IMR-90 (cell line): ENCODE results near the gene TRAPPC4. TPM values are rescaled to one million over a fixed set of nuclear protein-coding genes. Genes with fewer than 3 reads are reported as not detected.

Experiments
- ATAC-seq: fragments of 200-7000 bp; cut with Tn5 transposase; 2 replicates; pipeline ENCODE4 v1.9.1; 2020; ENCODE audit warnings: low read depth, mild to moderate bottlenecking, moderate library complexity
- BruUV-seq: library from RNA; stranded (reverse); fragments of 400-500 nt; replicated peaks from 2 replicates; lab custom pipeline; 2021; lab: Mats Ljungman, UMichigan
- CTCF ChIA-PET: fragments of 300-600 bp; formaldehyde crosslinking; extraction: SDS; loops from one replicate; lab custom pipeline; 2021; ENCODE audit warnings: antibody characterized with exemption; lab: Yijun Ruan, JAX
- POLR2A ChIA-PET: fragments of 300-600 bp; sonication (Branson Sonifier 250); formaldehyde crosslinking; loops from one replicate; lab custom pipeline; 2022; ENCODE audit warnings: antibody characterized with exemption; ENCODE audit not compliant: unreplicated experiment; lab: Charles Lee
- DNase-seq: peaks from one replicate; pipeline ENCODE4 v3.0.0; 2013
- H2AFZ ChIP-seq: replicated peaks from 2 replicates; pipeline ENCODE3; 2013; ENCODE audit warnings: low read length, mild to moderate bottlenecking; ENCODE audit not compliant: poor library complexity
- H2AK5ac ChIP-seq: 2 replicates; pipeline ENCODE4 v1.6.1; 2013; ENCODE audit warnings: low read depth, low read length, inconsistent platforms
- H2AK9ac ChIP-seq: replicated peaks from 2 replicates; pipeline ENCODE3; 2013; ENCODE audit warnings: mild to moderate bottlenecking, low read depth, low read length, moderate library complexity; ENCODE audit not compliant: poor library complexity
- H2BK120ac ChIP-seq: 2 replicates; pipeline ENCODE4 v1.6.1; 2013; ENCODE audit warnings: low read depth, low read length, inconsistent platforms
- H2BK15ac ChIP-seq: 3 replicates; pipeline ENCODE4 v1.6.1; 2013; ENCODE audit warnings: low read depth, low read length, inconsistent platforms
- H2BK20ac ChIP-seq: 2 replicates; pipeline ENCODE4 v1.6.1; 2013; ENCODE audit warnings: low read depth, mild to moderate bottlenecking, inconsistent platforms, low read length, moderate library complexity
- H2BK5ac ChIP-seq: 2 replicates; pipeline ENCODE4 v1.6.1; 2013; ENCODE audit warnings: mild to moderate bottlenecking, low read depth, low read length, inconsistent platforms; ENCODE audit not compliant: poor library complexity, severe bottlenecking
- H3K14ac ChIP-seq: replicated peaks from 2 replicates; pipeline ENCODE4 v1.6.1; 2013; ENCODE audit warnings: low read depth, low read length, inconsistent platforms
- H3K18ac ChIP-seq: 2 replicates; pipeline ENCODE4 v1.6.1; 2013; ENCODE audit warnings: low read depth, low read length, control low read depth
- H3K23ac ChIP-seq: 2 replicates; pipeline ENCODE4 v1.6.1; 2013; ENCODE audit warnings: low read depth, low read length, inconsistent platforms
- H3K27ac ChIP-seq: 2 replicates; pipeline ENCODE4 v1.5.1; 2013; ENCODE audit warnings: mild to moderate bottlenecking, control low read depth, low read length; ENCODE audit not compliant: insufficient read depth
- H3K27me3 ChIP-seq: 2 replicates; pipeline ENCODE4 v1.6.1; 2013; ENCODE audit warnings: low read length; ENCODE audit not compliant: control insufficient read depth, insufficient read depth
- H3K36me3 ChIP-seq: 2 replicates; pipeline ENCODE4 v1.6.1; 2013; ENCODE audit warnings: low read length, mixed read lengths; ENCODE audit not compliant: control insufficient read depth, insufficient read depth
- H3K4ac ChIP-seq: 2 replicates; pipeline ENCODE4 v1.6.1; 2013; ENCODE audit warnings: low read depth, low read length, inconsistent platforms
- H3K4me1 ChIP-seq: 2 replicates; pipeline ENCODE4 v1.6.1; 2013; ENCODE audit warnings: low read length, mixed read lengths; ENCODE audit not compliant: control insufficient read depth, insufficient read depth
- H3K4me2 ChIP-seq: 2 replicates; pipeline ENCODE4 v1.6.1; 2013; ENCODE audit warnings: low read depth, mild to moderate bottlenecking, control low read depth, low read length, moderate library complexity
- H3K4me3 ChIP-seq: 2 replicates; pipeline ENCODE4 v1.5.1; 2013; ENCODE audit warnings: low read depth, mild to moderate bottlenecking, control low read depth, low read length, moderate library complexity; ENCODE audit not compliant: insufficient read depth
- H3K56ac ChIP-seq: 2 replicates; pipeline ENCODE4 v1.6.1; 2013; ENCODE audit warnings: low read length, inconsistent platforms; ENCODE audit not compliant: insufficient read depth; ENCODE audit errors: extremely low read depth
- H3K79me1 ChIP-seq, 2 experiments: 2 replicates each; pipeline ENCODE4 v1.6.1; 2013; ENCODE audit warnings: low read length in 2 of 2, inconsistent platforms in 1 of 2, low read depth in 1 of 2
- H3K9ac ChIP-seq: 2 replicates; pipeline ENCODE4 v1.6.1; 2013; ENCODE audit warnings: low read depth, low read length, control low read depth
- H3K9me1 ChIP-seq: 2 replicates; pipeline ENCODE4 v1.6.1; 2013; ENCODE audit warnings: low read length, inconsistent platforms; ENCODE audit not compliant: insufficient read depth
- H3K9me3 ChIP-seq: 2 replicates; pipeline ENCODE4 v1.6.1; 2013; ENCODE audit warnings: low read length; ENCODE audit not compliant: control insufficient read depth, insufficient read depth
- H4K20me1 ChIP-seq: 2 replicates; pipeline ENCODE4 v1.6.1; 2013; ENCODE audit warnings: low read length, inconsistent platforms; ENCODE audit not compliant: insufficient read depth
- H4K5ac ChIP-seq: 2 replicates; pipeline ENCODE4 v1.6.1; 2013; ENCODE audit warnings: mild to moderate bottlenecking, low read depth, low read length, control low read depth
- H4K8ac ChIP-seq, 2 experiments: 2 replicates each; pipeline ENCODE4 v1.6.1; 2013; ENCODE audit warnings: low read depth in 2 of 2, low read length in 2 of 2, control low read depth in 1 of 2, inconsistent platforms in 1 of 2
- H4K91ac ChIP-seq: 2 replicates; pipeline ENCODE4 v1.6.1; 2013; ENCODE audit warnings: low read depth, low read length, inconsistent platforms; ENCODE audit not compliant: insufficient read depth
- CHD1 ChIP-seq: IDR thresholded peaks from 2 replicates; pipeline ENCODE4 v1.6.1; 2012; ENCODE audit warnings: low read depth, low read length, improper control_type of control experiment
- RCOR1 ChIP-seq: IDR thresholded peaks from 2 replicates; pipeline ENCODE4 v1.6.1; 2012; ENCODE audit warnings: mild to moderate bottlenecking, low read length, improper control_type of control experiment; ENCODE audit not compliant: insufficient replicate concordance
- WGBS, 2 experiments: methylation state at CpG; one replicate each; pipeline versions ENCODE4 v1.1.5 to v1.1.7; 2013; ENCODE audit warnings: missing lambda C conversion rate in 2 of 2; ENCODE audit not compliant: insufficient read length in 1 of 2; ENCODE audit errors: extremely low coverage in 2 of 2; 5-methylcytosine and 5-hydroxymethylcytosine counted together
- dilution Hi-C: fragments of 300-500 bp; cut with HindIII; formaldehyde crosslinking; loops from one replicate; pipeline ENCODE4 v1.14.3; 2018; ENCODE audit warnings: low sequenced_read_pairs; ENCODE audit not compliant: unreplicated experiment
- in situ Hi-C: fragments of 300-500 bp; cut with MboI; formaldehyde crosslinking; loops from 3 replicates; pipeline ENCODE4 v1.14.3; 2019; ENCODE audit warnings: low sequenced_read_pairs, inconsistent platforms, mixed read lengths
- intact Hi-C: fragments of 100-400 bp; cut with micrococcal nuclease; formaldehyde crosslinking; loops from 2 replicates; pipeline ENCODE4 v1.10.0; 2022
- polyA plus RNA-seq, 3 experiments: library from polyadenylated mRNA; depleted of rRNA; stranded (reverse); fragments of >200 nt; gene quantifications; 2 replicates each; pipeline ENCODE4 v1.2.3, GENCODE V29; 2012; ENCODE audit warnings: low replicate concordance in 1 of 3
- total RNA-seq: library from RNA; depleted of rRNA; stranded (reverse); fragments of >200 nt; gene quantifications from 2 replicates; pipeline ENCODE4 v1.2.3, GENCODE V29; 2012

Gene TRAPPC4
- total and polyA plus RNA-seq, 2 of the 4 experiments (the other 2 are of a cell fraction): 102 to 162 TPM

GRCh38 chr11:119042927-119043326 lies 24.4 kb downstream of the TRAPPC4 start:
- Histone ChIP-seq H2BK120ac (no peak overlapping the region), H3K9me1 (no peaks in the 10 kb centered on the region), H3K36me3 (peaks cover 27% of the 10 kb centered on the region), H3K4me1 (no peaks in the 10 kb centered on the region), H2BK20ac (no peak overlapping the region), H3K14ac (no peak overlapping the region), H3K23ac (no peak overlapping the region), H2BK5ac (no peak overlapping the region), H3K9me3 (no peaks in the 10 kb centered on the region), H4K20me1 (no peaks in the 10 kb centered on the region; the same call in 1 of the 2 replicates), H4K8ac (no peak overlapping the region), H3K4ac (no peak overlapping the region), H2BK15ac (no peak overlapping the region), H2AK5ac (no peak overlapping the region), H3K79me1 (no peaks in the 10 kb centered on the region), H3K27me3 (no peaks in the 10 kb centered on the region), H4K91ac (no peak overlapping the region), H3K27ac (no peak overlapping the region), H3K4me3 (no peak overlapping the region), H4K5ac (no peak overlapping the region), H3K18ac (no peak overlapping the region), H2AFZ (no peak overlapping the region), H3K9ac (no peak overlapping the region), H2AK9ac (no peak overlapping the region), H3K4me2 (no peak overlapping the region), H3K56ac (no peak overlapping the region)
- BruUV-seq: no TSS peak
- in situ Hi-C loops: no loop called here
- ChIA-PET POLR2A (no interaction called here), CTCF (no interaction called here)
- TF ChIP-seq CHD1: no peak
- no peak for TF ChIP-seq RCOR1
- intact Hi-C loops: no loop called here
- WGBS, 2 experiments: 100% methylated on average over 3 of the region's 9 CpGs; no CpG with 5 or more reads in 1 of the 2 experiments
- dilution Hi-C loops: no loop called here
- ATAC-seq (no peak), DNase-seq (no peak)
